ENCODE measurements around the gene TRHDE.

The TRHDE gene

GRCh38 chr12:72388322-72388721, 116.2 kb downstream of the TRHDE start:
- H3K27ac ChIP-seq: no peak overlapping the region
- no peak overlapping the region for H3K4me3 ChIP-seq

- Histone ChIP-seq H3K4me3 (no peak overlapping the region), H3K27ac (no peak overlapping the region)
Measured at GRCh38 chr12:72390146-72390545, 118.0 kb downstream of the TRHDE start.

- H3K4me3 ChIP-seq: no peak overlapping the region
- H3K27ac ChIP-seq: no peak overlapping the region
Measured at GRCh38 chr12:72406111-72406510, 133.9 kb downstream of the TRHDE start.

DNA sequence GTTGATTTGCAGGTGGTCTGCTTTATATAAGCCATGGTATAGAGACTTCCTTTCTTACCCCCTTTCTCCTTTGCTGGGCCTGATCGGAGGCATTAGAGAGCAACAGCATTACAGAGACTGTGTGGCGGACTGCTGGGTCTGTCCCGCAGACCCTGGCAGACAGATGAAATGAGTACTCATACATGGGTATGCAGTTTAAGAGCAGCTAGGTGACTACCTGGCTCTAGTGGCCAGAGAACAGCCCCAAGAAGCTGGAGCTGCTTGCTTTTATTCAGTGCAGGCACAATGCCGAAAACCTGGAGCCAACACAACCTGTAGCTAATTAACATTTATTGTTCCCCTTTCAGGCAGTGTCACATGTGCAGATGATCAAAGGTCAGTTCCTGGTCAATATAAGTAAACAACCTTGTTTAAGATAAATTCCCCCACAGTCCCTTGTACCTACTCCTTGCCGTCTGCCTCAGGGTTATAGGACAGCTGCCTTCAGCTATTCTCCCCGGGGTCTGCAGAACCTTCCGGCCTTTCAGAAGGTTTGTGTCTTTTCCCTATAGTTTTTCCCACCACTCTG, 160.0 kb downstream of the TRHDE start:
- no peak overlapping the region for H3K4me3 ChIP-seq

DNA sequence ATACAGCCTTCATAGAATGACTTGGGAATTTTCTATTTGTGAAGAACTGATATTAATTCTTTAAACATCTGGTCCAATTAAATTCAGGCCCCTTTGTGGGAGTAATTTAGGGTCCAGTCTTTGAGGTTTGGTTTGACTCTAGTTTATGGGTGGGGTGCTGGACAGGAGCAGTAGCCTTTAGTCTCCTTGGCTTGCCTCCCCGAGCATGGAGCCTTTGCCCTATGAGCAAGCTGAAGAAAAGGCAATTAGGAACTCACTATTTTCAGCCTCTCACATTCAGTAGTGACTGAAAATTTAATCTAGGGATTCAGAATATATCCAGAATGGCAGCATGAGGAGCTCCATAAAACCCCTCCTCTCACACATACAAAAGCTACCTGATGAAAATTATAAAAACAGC, 161.1 kb downstream of the TRHDE start:
- no peak overlapping the region for H3K27ac ChIP-seq
- no peak overlapping the region for H3K4me3 ChIP-seq

More for the DNA sequence above, 160.0 kb downstream of the TRHDE start:
- H3K27ac ChIP-seq: no peak overlapping the region

DNA sequence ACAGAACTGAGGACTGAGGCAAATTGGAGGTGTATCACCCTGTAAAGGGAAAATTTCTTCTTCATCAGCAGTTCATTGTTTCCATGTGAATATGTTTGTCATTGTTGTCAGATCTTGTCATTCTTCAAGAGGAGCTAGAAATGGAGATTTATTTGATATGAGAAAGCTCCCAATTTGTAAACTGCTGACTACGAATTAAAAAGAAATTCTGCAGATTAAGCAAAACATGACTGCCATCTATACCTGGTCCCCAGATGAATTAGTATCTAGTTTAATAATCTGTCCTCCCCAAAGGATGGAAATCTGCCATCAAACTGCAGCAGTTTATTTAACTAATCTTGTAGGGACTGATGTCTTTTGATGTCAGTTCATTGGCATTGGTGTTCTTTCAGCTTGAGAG, 162.8 kb downstream of the TRHDE start:
- no peak overlapping the region for H3K27ac ChIP-seq

DNA sequence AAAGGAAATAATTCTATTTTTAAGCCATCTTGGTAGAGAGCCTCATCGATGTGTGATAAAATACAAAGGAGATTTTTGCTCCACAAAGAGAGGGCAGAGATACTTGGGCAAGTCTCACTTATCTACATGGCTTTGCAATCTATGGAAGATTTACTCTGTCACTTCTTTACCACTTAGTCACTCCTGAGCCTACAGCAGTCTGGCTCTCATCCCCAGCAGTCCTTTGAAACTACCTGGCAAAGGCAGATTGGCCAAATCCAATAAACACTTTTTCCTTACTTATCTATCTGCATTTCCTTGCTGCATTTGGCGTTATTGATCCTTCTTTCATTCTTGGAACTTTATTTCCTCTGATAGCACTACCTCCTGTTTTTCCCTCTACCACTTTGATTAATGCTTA, 170.0 kb downstream of the TRHDE start:
- Histone ChIP-seq H3K27ac (no peak overlapping the region), H3K4me3 (no peak overlapping the region)

More for the DNA sequence above, 162.8 kb downstream of the TRHDE start:
- no peak overlapping the region for H3K4me3 ChIP-seq

- Histone ChIP-seq H3K4me3 (no peak overlapping the region), H3K27ac (no peak overlapping the region)
Measured at GRCh38 chr12:72444125-72444524, 172.0 kb downstream of the TRHDE start.

GRCh38 chr12:72444566-72444965, 172.4 kb downstream of the TRHDE start:
- Histone ChIP-seq H3K4me3 (no peak overlapping the region), H3K27ac (no peak overlapping the region)

- H3K27ac ChIP-seq: no peak overlapping the region
- no peak overlapping the region for H3K4me3 ChIP-seq
Measured at GRCh38 chr12:72448089-72448488, 175.9 kb downstream of the TRHDE start.

GRCh38 chr12:72448805-72449204, 176.6 kb downstream of the TRHDE start:
- no peak overlapping the region for H3K27ac ChIP-seq
- no peak overlapping the region for H3K4me3 ChIP-seq

- no peak overlapping the region for H3K27ac ChIP-seq
Measured at GRCh38 chr12:72453066-72453465, 180.9 kb downstream of the TRHDE start.

GRCh38 chr12:72453550-72453949, 181.4 kb downstream of the TRHDE start:
- Histone ChIP-seq H3K27ac (no peak overlapping the region), H3K4me3 (no peak overlapping the region)

More at GRCh38 chr12:72453066-72453465, 180.9 kb downstream of the TRHDE start:
- H3K4me3 ChIP-seq: no peak overlapping the region

DNA sequence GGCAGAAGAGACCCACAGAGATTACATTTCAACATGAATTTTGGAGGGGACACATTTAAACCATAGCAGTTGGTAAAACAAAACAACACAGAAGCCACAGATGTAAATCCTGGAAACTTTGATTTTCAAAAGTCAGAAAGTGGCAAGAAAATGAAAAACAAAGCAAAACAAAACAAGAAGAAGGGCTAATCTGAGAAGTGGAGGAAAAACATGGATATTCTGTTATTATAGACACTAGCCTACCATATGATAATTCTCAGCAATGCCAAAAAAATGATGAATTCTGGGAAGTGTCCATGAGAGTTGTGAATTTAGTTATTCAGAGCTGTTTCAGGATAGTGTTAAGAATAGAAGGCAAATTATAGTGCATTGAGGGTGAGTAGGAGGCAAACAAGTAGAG, 192.3 kb downstream of the TRHDE start:
- Histone ChIP-seq H3K27ac (no peak overlapping the region), H3K4me3 (no peak overlapping the region)

DNA sequence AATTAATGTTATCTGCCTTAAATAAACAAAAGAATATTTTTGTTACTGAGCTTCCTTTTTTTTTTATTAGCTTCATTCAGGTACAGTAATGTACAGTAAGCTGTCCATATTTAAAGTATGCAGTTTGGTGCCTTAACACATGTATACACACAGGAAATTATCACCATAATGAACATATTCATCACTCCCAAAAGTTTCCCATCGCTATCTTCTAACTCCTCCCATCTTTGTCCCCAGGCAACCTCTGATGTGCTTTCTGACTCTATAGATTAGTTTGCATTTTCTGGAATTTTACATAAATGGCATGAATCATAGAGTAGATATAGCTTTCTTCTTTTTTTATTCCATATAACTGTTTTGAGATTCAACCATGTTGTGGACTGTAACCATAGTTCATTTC, 193.0 kb downstream of the TRHDE start:
- Histone ChIP-seq H3K4me3 (no peak overlapping the region), H3K27ac (no peak overlapping the region)

GRCh38 chr12:72465940-72466630, 193.9 kb downstream of the TRHDE start:
- no peak overlapping the region for H3K4me3 ChIP-seq
- no peak overlapping the region for H3K27ac ChIP-seq

DNA sequence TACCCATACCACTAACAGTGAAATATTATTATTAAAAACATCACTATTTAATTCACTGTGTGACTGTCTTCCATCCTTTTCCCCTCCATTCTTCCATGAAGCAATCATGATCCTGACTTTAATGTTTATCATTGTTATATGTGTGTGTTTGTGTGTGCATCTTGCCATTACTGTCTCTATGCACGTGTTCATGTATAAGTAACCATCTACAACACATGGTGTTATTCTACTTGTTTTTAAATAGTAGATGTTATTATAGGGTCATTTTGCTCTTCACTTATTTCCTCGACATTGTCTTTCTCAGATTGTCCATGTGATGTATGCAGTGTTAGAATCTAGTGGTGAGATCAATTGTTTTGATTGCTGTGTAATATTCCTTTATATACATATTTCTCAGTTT, 195.8 kb downstream of the TRHDE start:
- Histone ChIP-seq H3K27ac (no peak overlapping the region), H3K4me3 (no peak overlapping the region)

DNA sequence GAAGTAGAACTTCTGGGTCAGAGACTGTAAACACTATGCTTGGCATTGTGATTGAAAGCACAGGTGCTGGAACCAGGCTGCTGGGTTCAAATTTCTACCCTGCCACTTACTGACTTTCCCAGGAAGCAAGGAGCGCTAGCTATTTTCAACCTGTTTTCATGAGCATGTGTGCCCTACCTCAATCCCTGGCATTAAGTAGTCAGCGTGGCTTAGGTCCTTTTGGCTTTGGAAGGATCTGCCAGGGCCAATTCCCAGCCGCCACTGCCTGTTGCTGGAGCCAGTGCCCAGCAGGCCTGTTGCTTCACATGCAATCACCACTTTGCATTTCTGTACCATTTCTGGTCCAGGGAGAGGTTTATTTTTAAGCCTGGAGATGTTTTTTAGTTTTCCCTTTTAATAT, 196.3 kb downstream of the TRHDE start:
- Histone ChIP-seq H3K27ac (no peak overlapping the region), H3K4me3 (no peak overlapping the region)

DNA sequence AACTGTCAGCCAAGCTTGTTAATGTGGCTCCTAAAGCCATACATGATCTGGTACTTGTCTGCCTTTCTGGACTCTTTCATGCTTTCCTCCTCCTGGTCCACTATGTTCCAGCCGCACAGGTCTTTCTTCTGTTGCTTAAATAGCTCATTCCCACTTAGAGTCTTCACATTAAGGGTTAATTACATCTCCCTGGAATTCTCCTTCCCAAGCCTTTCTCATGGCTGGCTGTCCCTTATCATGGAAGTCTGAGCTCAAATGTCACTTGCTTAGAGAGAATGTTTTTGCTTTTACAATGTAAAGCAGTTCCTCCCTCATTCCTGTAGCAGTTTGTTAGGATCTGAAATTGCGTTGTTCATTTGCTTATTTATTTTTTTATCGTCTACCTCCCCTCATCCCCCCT, 199.6 kb downstream of the TRHDE start:
- no peak overlapping the region for H3K4me3 ChIP-seq
- H3K27ac ChIP-seq: no peak overlapping the region

DNA sequence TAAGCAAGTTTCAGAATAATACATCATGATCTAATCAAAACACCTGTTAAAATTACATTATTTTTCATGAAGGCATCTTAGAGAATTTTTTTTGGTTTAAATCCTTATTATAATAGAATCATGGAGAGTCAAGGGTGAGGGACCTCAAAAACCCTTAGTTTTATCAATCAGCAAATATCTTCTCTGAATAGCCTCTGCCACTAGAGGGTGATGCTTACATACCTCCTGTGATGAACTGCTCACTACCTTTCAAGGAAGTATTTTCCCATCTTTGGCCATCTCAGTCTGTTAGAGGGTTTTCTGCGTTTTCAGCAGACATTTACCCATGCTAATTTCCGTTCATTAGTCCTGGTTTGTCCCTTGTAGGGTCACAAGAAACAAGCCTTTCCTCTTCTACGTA, 200.2 kb downstream of the TRHDE start:
- Histone ChIP-seq H3K27ac (no peak overlapping the region), H3K4me3 (no peak overlapping the region)

DNA sequence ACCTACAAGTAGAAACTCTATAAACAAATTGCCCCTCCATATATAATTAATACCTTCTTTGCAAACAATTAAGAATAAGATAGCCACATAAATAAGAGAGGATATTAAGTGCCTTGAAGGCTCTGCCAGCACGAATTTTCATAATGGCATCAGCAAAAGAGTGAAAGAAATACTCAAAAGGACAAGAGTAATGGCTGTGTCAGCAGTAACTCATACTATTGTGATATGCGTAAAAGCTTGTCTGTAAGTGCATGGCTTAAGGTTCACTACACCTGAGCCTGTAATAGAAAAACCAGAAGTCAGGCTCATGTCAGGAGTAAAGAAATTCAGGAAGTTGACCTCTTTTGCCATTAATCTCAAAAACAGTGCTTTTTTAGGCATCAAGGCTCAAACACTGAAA, 204.1 kb downstream of the TRHDE start:
- Histone ChIP-seq H3K4me3 (no peak overlapping the region), H3K27ac (no peak overlapping the region)

Data from skin epidermis (tissue), 12 donors.